Panc1 (cell line): Measurements from ENCODE around the gene RASGRP3.

Experiments used
- TF ChIP-seq, protein P1 (sequence below), 2 experiments: IDR thresholded peaks; 2 replicates each; pipeline ENCODE4 v1.6.1; 2011 to 2012; ENCODE audit warnings: low read depth in 2 of 2, control low read depth in 1 of 2, low read length in 1 of 2, mild to moderate bottlenecking in 1 of 2, moderate library complexity in 1 of 2; ENCODE audit not compliant: insufficient read depth in 1 of 2
- TF ChIP-seq, protein P2 (sequence below): fragments of 450-650 bp; IDR thresholded peaks from 2 replicates; pipeline ENCODE4 v1.5.1; 2017; ENCODE audit warnings: mild to moderate bottlenecking

DNA sequence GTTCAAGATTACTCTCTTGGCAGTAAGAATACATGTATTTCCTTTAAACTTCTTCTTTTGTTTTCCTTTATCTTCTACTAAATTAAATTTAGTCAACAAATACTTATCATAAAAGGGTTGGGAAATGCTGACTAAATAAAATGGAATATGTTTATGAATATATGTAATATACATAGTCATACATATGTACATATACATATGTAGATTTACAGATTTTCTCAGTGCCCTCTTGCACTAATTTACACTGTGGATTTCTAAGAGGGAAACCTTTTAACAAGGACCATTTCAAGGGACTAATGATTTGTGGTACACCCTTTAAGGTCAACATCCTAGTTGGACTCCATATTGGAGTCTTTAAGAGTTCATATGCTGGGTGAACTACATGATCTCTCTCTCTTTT is 85.4 kb downstream of the RASGRP3 start:
- TF ChIP-seq, protein P1, sequence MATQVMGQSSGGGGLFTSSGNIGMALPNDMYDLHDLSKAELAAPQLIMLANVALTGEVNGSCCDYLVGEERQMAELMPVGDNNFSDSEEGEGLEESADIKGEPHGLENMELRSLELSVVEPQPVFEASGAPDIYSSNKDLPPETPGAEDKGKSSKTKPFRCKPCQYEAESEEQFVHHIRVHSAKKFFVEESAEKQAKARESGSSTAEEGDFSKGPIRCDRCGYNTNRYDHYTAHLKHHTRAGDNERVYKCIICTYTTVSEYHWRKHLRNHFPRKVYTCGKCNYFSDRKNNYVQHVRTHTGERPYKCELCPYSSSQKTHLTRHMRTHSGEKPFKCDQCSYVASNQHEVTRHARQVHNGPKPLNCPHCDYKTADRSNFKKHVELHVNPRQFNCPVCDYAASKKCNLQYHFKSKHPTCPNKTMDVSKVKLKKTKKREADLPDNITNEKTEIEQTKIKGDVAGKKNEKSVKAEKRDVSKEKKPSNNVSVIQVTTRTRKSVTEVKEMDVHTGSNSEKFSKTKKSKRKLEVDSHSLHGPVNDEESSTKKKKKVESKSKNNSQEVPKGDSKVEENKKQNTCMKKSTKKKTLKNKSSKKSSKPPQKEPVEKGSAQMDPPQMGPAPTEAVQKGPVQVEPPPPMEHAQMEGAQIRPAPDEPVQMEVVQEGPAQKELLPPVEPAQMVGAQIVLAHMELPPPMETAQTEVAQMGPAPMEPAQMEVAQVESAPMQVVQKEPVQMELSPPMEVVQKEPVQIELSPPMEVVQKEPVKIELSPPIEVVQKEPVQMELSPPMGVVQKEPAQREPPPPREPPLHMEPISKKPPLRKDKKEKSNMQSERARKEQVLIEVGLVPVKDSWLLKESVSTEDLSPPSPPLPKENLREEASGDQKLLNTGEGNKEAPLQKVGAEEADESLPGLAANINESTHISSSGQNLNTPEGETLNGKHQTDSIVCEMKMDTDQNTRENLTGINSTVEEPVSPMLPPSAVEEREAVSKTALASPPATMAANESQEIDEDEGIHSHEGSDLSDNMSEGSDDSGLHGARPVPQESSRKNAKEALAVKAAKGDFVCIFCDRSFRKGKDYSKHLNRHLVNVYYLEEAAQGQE (IDR thresholded peaks at IDR 0.05; ENCODE audit: insufficient read depth in 1 of 2, low read depth in 2 of 2, low read length in 1 of 2): no peak
- TF ChIP-seq, protein P2, sequence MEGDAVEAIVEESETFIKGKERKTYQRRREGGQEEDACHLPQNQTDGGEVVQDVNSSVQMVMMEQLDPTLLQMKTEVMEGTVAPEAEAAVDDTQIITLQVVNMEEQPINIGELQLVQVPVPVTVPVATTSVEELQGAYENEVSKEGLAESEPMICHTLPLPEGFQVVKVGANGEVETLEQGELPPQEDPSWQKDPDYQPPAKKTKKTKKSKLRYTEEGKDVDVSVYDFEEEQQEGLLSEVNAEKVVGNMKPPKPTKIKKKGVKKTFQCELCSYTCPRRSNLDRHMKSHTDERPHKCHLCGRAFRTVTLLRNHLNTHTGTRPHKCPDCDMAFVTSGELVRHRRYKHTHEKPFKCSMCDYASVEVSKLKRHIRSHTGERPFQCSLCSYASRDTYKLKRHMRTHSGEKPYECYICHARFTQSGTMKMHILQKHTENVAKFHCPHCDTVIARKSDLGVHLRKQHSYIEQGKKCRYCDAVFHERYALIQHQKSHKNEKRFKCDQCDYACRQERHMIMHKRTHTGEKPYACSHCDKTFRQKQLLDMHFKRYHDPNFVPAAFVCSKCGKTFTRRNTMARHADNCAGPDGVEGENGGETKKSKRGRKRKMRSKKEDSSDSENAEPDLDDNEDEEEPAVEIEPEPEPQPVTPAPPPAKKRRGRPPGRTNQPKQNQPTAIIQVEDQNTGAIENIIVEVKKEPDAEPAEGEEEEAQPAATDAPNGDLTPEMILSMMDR: no peak
